ENCODE measurements around the gene ACAP2.
"Not testable (repeated sequence)": the region's sequence is repeated elsewhere in the genome, so short reads cannot be mapped to it uniquely, and the experiment has no call there.

- TF ChIP-seq CTCF (IDR thresholded peaks at IDR 0.05 in 8 of 11, conservative IDR thresholded peaks at IDR 0.05 in 3 of 11); POLR2AphosphoS5 (IDR thresholded peaks at IDR 0.05); POLR2A (IDR thresholded peaks at IDR 0.05): not testable (repeated sequence)
Observed at GRCh38 chr3:195475116-195475515, 32.3 kb upstream of the ACAP2 start.

All from spleen (tissue), 7 donors.